ENCODE data around the gene CITED4.

CITED4 gene

GRCh38 chr1:40836283-40836682, 25.9 kb downstream of the CITED4 start:
- no peak for FAIRE-seq
- DNase-seq (ENCODE audit: low spot score): no peak

- no peak for DNase-seq (ENCODE audit: low spot score)
- FAIRE-seq: no peak
Measured at GRCh38 chr1:40834968-40835545, 27.1 kb downstream of the CITED4 start.

- DNase-seq (ENCODE audit: low spot score) (no peak), FAIRE-seq (no peak)
Measured at GRCh38 chr1:40833979-40834378, 28.2 kb downstream of the CITED4 start.

GRCh38 chr1:40831001-40831732, 31.0 kb downstream of the CITED4 start:
- DNase-seq (ENCODE audit: low spot score) (no peak), FAIRE-seq (no peak)

- FAIRE-seq: no peak
- DNase-seq (ENCODE audit: low spot score): no peak
Measured at GRCh38 chr1:40830419-40830943, 31.7 kb downstream of the CITED4 start.

- no peak for FAIRE-seq
- DNase-seq (ENCODE audit: low spot score): no peak
Measured at GRCh38 chr1:40829631-40830245, 32.4 kb downstream of the CITED4 start.

- DNase-seq (ENCODE audit: low spot score) (no peak), FAIRE-seq (no peak)
Measured at GRCh38 chr1:40825996-40826395, 36.2 kb downstream of the CITED4 start.

GRCh38 chr1:40825435-40825788, 36.8 kb downstream of the CITED4 start:
- no peak for DNase-seq (ENCODE audit: low spot score)
- FAIRE-seq: no peak

- no peak for FAIRE-seq
- DNase-seq (ENCODE audit: low spot score): no peak
Measured at GRCh38 chr1:40824591-40825434, 37.4 kb downstream of the CITED4 start.

GRCh38 chr1:40823983-40824382, 38.2 kb downstream of the CITED4 start:
- no peak for FAIRE-seq
- DNase-seq (ENCODE audit: low spot score): no peak

- no peak for FAIRE-seq
- DNase-seq (ENCODE audit: low spot score): no peak
Measured at GRCh38 chr1:40823345-40823744, 38.8 kb downstream of the CITED4 start.

GRCh38 chr1:40822890-40823289, 39.3 kb downstream of the CITED4 start:
- FAIRE-seq (no peak), DNase-seq (ENCODE audit: low spot score) (no peak)

- DNase-seq (ENCODE audit: low spot score): no peak
- FAIRE-seq: no peak
Measured at GRCh38 chr1:40820911-40821693, 41.1 kb downstream of the CITED4 start.

GRCh38 chr1:40820251-40820797, 41.8 kb downstream of the CITED4 start:
- FAIRE-seq: no peak

GRCh38 chr1:40819101-40819500, 43.1 kb downstream of the CITED4 start:
- DNase-seq (ENCODE audit: low spot score) (no peak), FAIRE-seq (no peak)

More at GRCh38 chr1:40820251-40820797, 41.8 kb downstream of the CITED4 start:
- DNase-seq (ENCODE audit: low spot score): no peak

- FAIRE-seq: no peak
- DNase-seq (ENCODE audit: low spot score): no peak
Measured at GRCh38 chr1:40818264-40818961, 43.8 kb downstream of the CITED4 start.

GRCh38 chr1:40817791-40818263, 44.3 kb downstream of the CITED4 start:
- FAIRE-seq (no peak), DNase-seq (ENCODE audit: low spot score) (no peak)

- DNase-seq (ENCODE audit: low spot score): no peak
- no peak for FAIRE-seq
Measured at GRCh38 chr1:40815420-40815819, 46.7 kb downstream of the CITED4 start.
